NCI-H510A (cell line): ENCODE measurements around the gene SYTL1.
"Not testable (repeated sequence)": the region's sequence is repeated elsewhere in the genome, so short reads cannot be mapped to it uniquely, and the experiment has no call there.

Source experiments
- DNase-seq: peaks from one replicate; lab custom pipeline; 2025; lab: John Stamatoyannopoulos, UW

Gene SYTL1

GRCh38 chr1:27383039-27383605 lies 41.3 kb downstream of the SYTL1 start, which contains the start of gene CD164L2:
CD164L2 (minus strand) TSS chr1:27383333; CDS start chr1:27383239, 94 bp downstream.
- DNase-seq = no peak

GRCh38 chr1:27383661-27384060 lies 41.8 kb downstream of the SYTL1 start:
- DNase-seq = no peak

- not testable (repeated sequence) for DNase-seq
These were observed 43.0 kb downstream of the SYTL1 start for GRCh38 chr1:27384797-27385196.

- no peak for DNase-seq
These were observed 46.6 kb downstream of the SYTL1 start for GRCh38 chr1:27388337-27389005.

GRCh38 chr1:27391511-27392095 lies 49.8 kb downstream of the SYTL1 start:
- no peak for DNase-seq

GRCh38 chr1:27392096-27392777 lies 50.4 kb downstream of the SYTL1 start, which contains the start of gene GPR3:
GPR3 (plus strand) TSS chr1:27392622; CDS start chr1:27393799, 1,177 bp downstream.
- peak; percentile 90 for DNase-seq

DNA sequence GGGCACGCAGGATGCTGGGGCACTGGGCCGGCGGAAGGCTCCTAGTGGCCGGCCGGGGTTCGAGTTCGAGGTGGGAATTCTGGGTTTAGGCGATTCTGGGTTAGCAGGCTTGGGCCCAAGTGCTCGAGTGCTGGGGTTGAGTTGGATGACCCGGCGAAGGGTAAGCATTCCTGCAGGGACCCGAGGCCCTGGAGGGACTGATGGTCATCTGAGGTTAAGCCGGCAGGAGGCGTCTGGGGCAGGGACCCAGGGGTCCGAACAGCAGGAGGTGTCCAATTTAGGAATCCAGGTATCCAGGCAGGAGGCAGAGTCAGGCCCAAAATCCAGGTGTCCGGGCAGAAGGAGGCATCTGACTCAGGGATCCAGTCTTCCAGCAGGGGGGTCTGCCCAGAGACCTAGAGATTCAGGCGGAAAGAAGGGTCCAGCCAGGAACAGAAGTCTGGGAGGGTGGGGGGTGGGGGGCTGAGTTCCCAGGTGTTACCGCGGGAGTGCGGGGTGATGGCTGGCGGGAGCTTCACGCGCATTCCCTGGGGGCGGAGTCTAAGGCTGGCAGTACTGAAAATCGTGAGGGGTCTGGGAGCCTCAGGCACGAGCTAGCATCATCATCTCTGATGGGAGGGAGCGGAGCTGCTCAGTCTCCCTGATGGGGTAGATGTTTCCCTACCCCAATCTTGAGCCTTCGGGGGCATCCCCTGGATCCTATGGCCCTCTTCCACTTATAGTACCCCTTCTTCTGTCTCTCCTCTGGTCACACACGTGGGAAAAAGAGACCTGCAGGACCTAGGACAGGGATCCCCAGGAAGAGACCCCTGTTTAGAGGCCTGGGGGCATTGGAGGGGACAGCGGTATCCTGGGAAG lies 51.2 kb downstream of the SYTL1 start:
- no peak for DNase-seq

DNA sequence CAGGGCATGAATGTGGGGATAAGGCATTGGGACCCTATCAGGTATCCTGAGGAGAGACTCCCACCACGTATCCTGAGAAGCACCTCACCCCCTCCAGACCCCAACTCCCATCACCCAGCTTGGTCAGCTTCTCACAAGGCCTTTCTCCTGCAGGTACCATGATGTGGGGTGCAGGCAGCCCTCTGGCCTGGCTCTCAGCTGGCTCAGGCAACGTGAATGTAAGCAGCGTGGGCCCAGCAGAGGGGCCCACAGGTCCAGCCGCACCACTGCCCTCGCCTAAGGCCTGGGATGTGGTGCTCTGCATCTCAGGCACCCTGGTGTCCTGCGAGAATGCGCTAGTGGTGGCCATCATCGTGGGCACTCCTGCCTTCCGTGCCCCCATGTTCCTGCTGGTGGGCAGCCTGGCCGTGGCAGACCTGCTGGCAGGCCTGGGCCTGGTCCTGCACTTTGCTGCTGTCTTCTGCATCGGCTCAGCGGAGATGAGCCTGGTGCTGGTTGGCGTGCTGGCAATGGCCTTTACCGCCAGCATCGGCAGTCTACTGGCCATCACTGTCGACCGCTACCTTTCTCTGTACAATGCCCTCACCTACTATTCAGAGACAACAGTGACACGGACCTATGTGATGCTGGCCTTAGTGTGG lies 51.9 kb downstream of the SYTL1 start:
- no peak for DNase-seq

DNA sequence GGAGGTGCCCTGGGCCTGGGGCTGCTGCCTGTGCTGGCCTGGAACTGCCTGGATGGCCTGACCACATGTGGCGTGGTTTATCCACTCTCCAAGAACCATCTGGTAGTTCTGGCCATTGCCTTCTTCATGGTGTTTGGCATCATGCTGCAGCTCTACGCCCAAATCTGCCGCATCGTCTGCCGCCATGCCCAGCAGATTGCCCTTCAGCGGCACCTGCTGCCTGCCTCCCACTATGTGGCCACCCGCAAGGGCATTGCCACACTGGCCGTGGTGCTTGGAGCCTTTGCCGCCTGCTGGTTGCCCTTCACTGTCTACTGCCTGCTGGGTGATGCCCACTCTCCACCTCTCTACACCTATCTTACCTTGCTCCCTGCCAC lies 52.4 kb downstream of the SYTL1 start:
- no peak for DNase-seq

GRCh38 chr1:27394925-27395324 lies 53.1 kb downstream of the SYTL1 start:
- DNase-seq = no peak

DNA sequence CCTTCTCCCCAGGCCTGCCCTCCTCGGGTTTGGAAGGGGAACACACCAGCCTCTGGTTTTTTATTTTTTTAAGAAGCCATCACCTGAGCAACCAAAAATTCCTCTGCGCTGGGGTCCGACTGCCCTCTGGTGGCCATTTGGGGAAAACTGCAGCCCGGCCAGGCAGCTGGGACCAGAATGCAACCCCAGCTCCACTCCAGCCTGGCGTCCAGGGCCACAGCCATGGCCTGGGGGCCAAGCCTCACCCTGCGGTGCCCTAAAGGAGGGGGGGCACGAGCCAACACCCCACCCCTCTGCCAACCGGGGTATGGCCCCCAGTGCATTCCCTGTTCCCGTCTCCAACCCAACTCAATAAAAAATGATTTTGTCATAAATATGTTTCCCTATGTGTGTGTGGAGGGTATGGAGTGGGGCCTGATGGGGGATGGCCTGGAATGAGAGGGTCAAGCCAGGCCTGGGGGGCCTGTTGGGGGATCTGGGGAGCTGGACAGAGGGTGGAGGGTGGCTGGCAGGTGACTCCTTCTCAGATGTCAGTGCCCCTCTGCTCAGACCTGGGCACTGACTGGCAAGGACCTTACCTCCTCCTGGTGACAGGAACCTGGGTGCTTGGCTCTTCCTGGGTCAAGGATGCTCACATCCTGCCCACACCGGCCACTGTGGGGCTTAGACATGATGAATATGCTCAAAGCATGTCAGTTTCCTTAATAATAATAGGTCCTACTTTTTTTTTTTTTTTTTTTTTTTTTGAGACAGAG lies 53.8 kb downstream of the SYTL1 start:
- no peak for DNase-seq

- no peak for DNase-seq
These were observed 55.3 kb downstream of the SYTL1 start for GRCh38 chr1:27397110-27397509.

- no peak for DNase-seq
These were observed 55.9 kb downstream of the SYTL1 start for GRCh38 chr1:27397749-27398148.

DNA sequence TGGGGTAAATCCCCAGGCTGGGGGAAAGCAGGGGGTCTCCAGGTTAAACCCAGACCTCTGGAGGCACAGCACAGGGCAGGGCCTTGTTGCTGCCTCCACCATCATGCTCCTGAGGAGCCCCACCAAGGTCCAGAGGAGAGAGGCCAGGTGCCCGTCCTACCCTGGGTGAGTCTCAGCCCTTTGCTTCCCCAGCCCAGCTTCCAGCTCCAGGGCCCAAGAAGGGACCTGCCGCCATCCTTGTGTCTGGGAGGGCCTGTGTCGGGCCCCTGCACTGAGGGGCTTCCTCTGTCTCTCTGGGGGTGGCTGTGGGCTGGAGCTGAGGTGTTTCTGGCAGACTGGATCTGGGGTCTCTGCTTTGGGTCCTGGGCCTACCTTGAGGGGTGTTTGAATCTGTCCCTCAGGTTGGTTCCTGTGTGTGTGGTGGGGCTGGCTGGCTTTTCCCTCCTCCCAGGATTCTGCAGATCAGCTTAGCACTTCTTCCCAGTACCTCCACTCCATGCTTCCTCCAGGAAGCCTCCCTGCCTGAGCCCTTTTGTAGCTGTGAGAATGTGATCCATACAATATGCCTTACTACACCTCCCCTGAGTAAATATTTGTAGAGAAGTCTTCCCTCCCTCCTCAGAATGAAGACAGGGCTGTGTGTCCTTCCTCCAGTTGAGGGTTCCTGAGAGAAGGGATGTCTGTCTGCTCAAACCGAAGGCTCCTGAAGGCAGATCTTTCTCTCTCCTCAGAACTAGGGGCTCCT lies 56.8 kb downstream of the SYTL1 start:
- no peak for DNase-seq

- DNase-seq = no peak
These were observed 57.6 kb downstream of the SYTL1 start for GRCh38 chr1:27399251-27400025.

- DNase-seq = no peak
These were observed 58.5 kb downstream of the SYTL1 start for GRCh38 chr1:27400082-27400962.

GRCh38 chr1:27400963-27401341 lies 59.1 kb downstream of the SYTL1 start:
- no peak for DNase-seq

GRCh38 chr1:27402349-27402754 lies 60.5 kb downstream of the SYTL1 start:
- DNase-seq = no peak
